Endodermal cell (in vitro differentiated cells): ENCODE measurements around the gene MLLT3. TPM values are rescaled to one million over a fixed set of nuclear protein-coding genes. Genes with fewer than 3 reads are reported as not detected.

Experiments used
- DNase-seq: peaks from one replicate; pipeline ENCODE4 v3.0.0-alpha.2; 2017
- H3K27ac ChIP-seq: 2 replicates; pipeline ENCODE4 v1.5.1; 2013; ENCODE audit warnings: mild to moderate bottlenecking, low read depth, low read length, moderate library complexity
- H3K27me3 ChIP-seq: 2 replicates; pipeline ENCODE4 v1.6.1; 2013; ENCODE audit warnings: mild to moderate bottlenecking, low read length, moderate library complexity; ENCODE audit not compliant: insufficient read depth, control insufficient read depth, poor library complexity, severe bottlenecking
- H3K36me3 ChIP-seq: 2 replicates; pipeline ENCODE4 v1.7.0; 2013; ENCODE audit warnings: mild to moderate bottlenecking, low read length, moderate library complexity; ENCODE audit not compliant: control insufficient read depth, insufficient read depth
- H3K4me1 ChIP-seq: one replicate; pipeline ENCODE4 v1.7.0; 2013; ENCODE audit warnings: low read length; ENCODE audit not compliant: control insufficient read depth, insufficient read depth
- H3K4me3 ChIP-seq: 2 replicates; pipeline ENCODE4 v1.5.1; 2013; ENCODE audit warnings: mild to moderate bottlenecking, low read length, moderate library complexity
- H3K9ac ChIP-seq: 2 replicates; pipeline ENCODE4 v1.6.1; 2013; ENCODE audit warnings: mild to moderate bottlenecking, low read length, moderate library complexity; ENCODE audit not compliant: poor library complexity, severe bottlenecking; ENCODE audit errors: extremely low read depth
- H3K9me3 ChIP-seq: 2 replicates; pipeline ENCODE4 v1.6.1; 2013; ENCODE audit warnings: mild to moderate bottlenecking, low read length, moderate library complexity; ENCODE audit not compliant: control insufficient read depth
- H3K27ac Mint-ChIP-seq: 2 replicates; pipeline ENCODE4 v1.8.0; 2020; ENCODE audit warnings: mixed read lengths
- H3K27me3 Mint-ChIP-seq: 2 replicates; pipeline ENCODE4 v1.8.0; 2021; ENCODE audit warnings: mild to moderate bottlenecking, mixed read lengths; ENCODE audit not compliant: insufficient read depth
- H3K36me3 Mint-ChIP-seq: 2 replicates; pipeline ENCODE4 v1.8.0; 2020; ENCODE audit warnings: low read depth, mixed read lengths
- H3K4me1 Mint-ChIP-seq: 2 replicates; pipeline ENCODE4 v1.8.0; 2020; ENCODE audit warnings: mixed read lengths
- H3K4me3 Mint-ChIP-seq: 2 replicates; pipeline ENCODE4 v1.8.0; 2020; ENCODE audit warnings: mild to moderate bottlenecking, moderate library complexity, mixed read lengths
- H3K9me3 Mint-ChIP-seq: 2 replicates; pipeline ENCODE4 v1.8.0; 2020; ENCODE audit warnings: mild to moderate bottlenecking, mixed read lengths
- CTCF ChIP-seq: fragments of 200-600 bp; sonication (generic); conservative IDR thresholded peaks from 2 replicates; pipeline ENCODE4 v1.5.0; 2021; ENCODE audit warnings: antibody characterized with exemption, mild to moderate bottlenecking
- WGBS, 2 experiments: methylation state at CpG; one replicate each; pipeline versions ENCODE4 v1.1.5 to v1.1.7; 2013; ENCODE audit warnings: missing lambda C conversion rate in 2 of 2, mixed read lengths in 1 of 2; ENCODE audit not compliant: insufficient coverage in 1 of 2, insufficient read length in 1 of 2; 5-methylcytosine and 5-hydroxymethylcytosine counted together
- total RNA-seq, 2 donors: library from RNA; stranded (reverse); fragmentation: NEBNext Ultra II Directional in 1 of 2; extraction: Animal tissue kit (Norgen Biotek cat#: 25700) in 1 of 2; gene quantifications; 2 replicates in 1 of 2; 3 replicates in 1 of 2; pipeline ENCODE4 v1.2.1, GENCODE V29; 2021

The MLLT3 gene
- total RNA-seq, 2 donors from 2014 or later = 5.5 to 12.2 TPM

GRCh38 chr9:20529837-20530236 is 92.5 kb downstream of the MLLT3 start:
- Mint-ChIP-seq H3K27me3 (no peaks in the 10 kb centered on the region), H3K4me3 (no peak overlapping the region), H3K9me3 (no peaks in the 10 kb centered on the region), H3K36me3 (no peaks in the 10 kb centered on the region), H3K4me1 (peaks cover 42% of the 10 kb centered on the region), H3K27ac (no peak overlapping the region)
- no peak for TF ChIP-seq CTCF
- no peaks in the 10 kb centered on the region for H3K27me3 ChIP-seq
- peaks cover 31% of the 10 kb centered on the region for H3K4me1 ChIP-seq
- H3K27ac ChIP-seq = no peak overlapping the region
- no peak for DNase-seq
- 69 to 74% methylated on average over 2 of the region's 2 CpGs for WGBS, 2 experiments
- no peaks in the 10 kb centered on the region for H3K9me3 ChIP-seq
- H3K9ac ChIP-seq = no peak overlapping the region
- no peak overlapping the region for H3K4me3 ChIP-seq
- H3K36me3 ChIP-seq = no peaks in the 10 kb centered on the region

- Histone ChIP-seq H3K4me3 (no peak overlapping the region), H3K9ac (no peak overlapping the region), H3K4me1 (peaks cover 31% of the 10 kb centered on the region), H3K27ac (no peak overlapping the region), H3K27me3 (no peaks in the 10 kb centered on the region), H3K36me3 (no peaks in the 10 kb centered on the region), H3K9me3 (no peaks in the 10 kb centered on the region)
- 89 to 92% methylated on average over 4 to 5 of the region's 5 CpGs for WGBS, 2 experiments
- no peak for TF ChIP-seq CTCF
- DNase-seq = no peak
- Mint-ChIP-seq H3K27me3 (no peaks in the 10 kb centered on the region), H3K9me3 (no peaks in the 10 kb centered on the region), H3K27ac (no peak overlapping the region), H3K4me1 (peaks cover 45% of the 10 kb centered on the region), H3K36me3 (no peaks in the 10 kb centered on the region), H3K4me3 (no peak overlapping the region)
Measured at GRCh38 chr9:20528253-20528652, 94.0 kb downstream of the MLLT3 start.

GRCh38 chr9:20526500-20527319 is 95.6 kb downstream of the MLLT3 start:
- peak overlapping the region; percentile 15 for H3K4me3 ChIP-seq
- Mint-ChIP-seq H3K9me3 (no peaks in the 10 kb centered on the region), H3K27ac (no peak overlapping the region), H3K36me3 (no peaks in the 10 kb centered on the region), H3K4me3 (no peak overlapping the region), H3K27me3 (no peaks in the 10 kb centered on the region), H3K4me1 (peaks cover 42% of the 10 kb centered on the region)
- no peaks in the 10 kb centered on the region for H3K9me3 ChIP-seq
- peak; percentile 62 for TF ChIP-seq CTCF
- no peaks in the 10 kb centered on the region for H3K36me3 ChIP-seq
- H3K4me1 ChIP-seq = peaks cover 29% of the 10 kb centered on the region
- no peak overlapping the region for H3K27ac ChIP-seq
- no peak overlapping the region for H3K9ac ChIP-seq
- no peaks in the 10 kb centered on the region for H3K27me3 ChIP-seq
- WGBS, 2 experiments = 86 to 100% methylated on average over 1 of the region's 1 CpG
- DNase-seq = no peak
